Measurements from ENCODE around the gene SPN.
"Not testable (repeated sequence)": the region's sequence is repeated elsewhere in the genome, so short reads cannot be mapped to it uniquely, and the experiment has no call there.

DNA sequence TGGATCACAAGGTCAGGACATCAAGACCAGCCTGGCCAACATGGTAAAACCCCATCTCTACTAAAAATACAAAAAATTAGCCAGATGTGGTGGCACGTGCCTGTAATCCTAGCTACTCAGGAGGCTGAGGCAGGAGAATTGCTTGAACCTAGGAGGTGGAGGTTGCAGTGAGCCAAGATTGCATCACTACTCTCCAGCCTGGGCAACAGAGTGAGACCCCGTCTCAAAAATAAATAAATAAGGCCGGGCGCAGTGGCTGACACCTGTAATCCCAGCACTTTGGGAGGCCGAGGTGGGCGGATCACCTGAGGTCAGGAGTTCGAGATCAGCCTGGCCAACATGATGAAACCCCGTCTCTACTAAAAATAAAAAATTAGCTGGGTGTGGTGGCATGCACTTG is 24.3 kb upstream of the SPN start:
- TF ChIP-seq POLR2A (IDR thresholded peaks at IDR 0.05; ENCODE audit: low read depth, low read length); TAF1 (IDR thresholded peaks at IDR 0.05; ENCODE audit: borderline replicate concordance, low read depth, low read length); POLR2AphosphoS5 (IDR thresholded peaks at IDR 0.05; ENCODE audit: low read depth, low read length): not testable (repeated sequence)

Data from GM12892 (cell line).